Hepatocyte (in vitro differentiated cells): ENCODE data around the gene PPA2. TPM values are rescaled to one million over a fixed set of nuclear protein-coding genes. Genes with fewer than 3 reads are reported as not detected.
A peak's percentile ranks its signal among the peaks of the same experiment; 100 is the strongest.

Source experiments
- DNase-seq: peaks from one replicate; pipeline ENCODE4 v3.0.0-alpha.2; 2016; ENCODE audit warnings: low spot score
- H2AFZ ChIP-seq: fragments of 200-600 bp; sonication (generic); 2 replicates; pipeline ENCODE4 v1.6.0; 2016; ENCODE audit warnings: antibody characterized with exemption, mild to moderate bottlenecking
- H3K27ac ChIP-seq: fragments of 200-600 bp; sonication (generic); 2 replicates; pipeline ENCODE4 v1.5.1; 2016; ENCODE audit warnings: mild to moderate bottlenecking
- H3K27me3 ChIP-seq: fragments of 200-600 bp; sonication (generic); 2 replicates; pipeline ENCODE4 v1.6.1; 2016
- H3K36me3 ChIP-seq: fragments of 200-600 bp; sonication (generic); replicated peaks from 2 replicates; pipeline ENCODE4 v1.5.1; 2016; ENCODE audit warnings: low read depth; ENCODE audit not compliant: insufficient read depth
- H3K4me1 ChIP-seq: fragments of 200-600 bp; sonication (generic); 2 replicates; pipeline ENCODE4 v1.5.1; 2016; ENCODE audit warnings: mild to moderate bottlenecking, moderate library complexity; ENCODE audit not compliant: insufficient read depth
- H3K4me2 ChIP-seq: fragments of 200-600 bp; sonication (generic); 2 replicates; pipeline ENCODE4 v1.6.0; 2016
- H3K4me3 ChIP-seq: fragments of 200-600 bp; sonication (generic); 2 replicates; pipeline ENCODE4 v1.5.1; 2016; ENCODE audit warnings: mild to moderate bottlenecking
- H3K79me2 ChIP-seq: fragments of 200-600 bp; sonication (generic); 2 replicates; pipeline ENCODE4 v1.6.0; 2017; ENCODE audit warnings: mild to moderate bottlenecking
- H3K9me2 ChIP-seq: fragments of 200-600 bp; sonication (generic); replicated peaks from 2 replicates; pipeline ENCODE4 v1.6.0; 2017; ENCODE audit warnings: mild to moderate bottlenecking; ENCODE audit not compliant: insufficient read depth
- H3K9me3 ChIP-seq: fragments of 200-600 bp; sonication (generic); 2 replicates; pipeline ENCODE4 v1.5.1; 2016; ENCODE audit warnings: low read depth, mild to moderate bottlenecking
- H4K20me1 ChIP-seq: fragments of 200-600 bp; sonication (generic); 2 replicates; pipeline ENCODE4 v1.6.0; 2016; ENCODE audit warnings: mild to moderate bottlenecking; ENCODE audit not compliant: insufficient read depth, poor library complexity, severe bottlenecking
- EZH2 ChIP-seq: fragments of 200-600 bp; sonication (generic); IDR thresholded peaks from 2 replicates; pipeline ENCODE4 v1.6.1; 2016; ENCODE audit warnings: antibody characterized with exemption, mild to moderate bottlenecking, borderline replicate concordance
- EZH2phosphoT487 ChIP-seq: fragments of 200-600 bp; sonication (generic); IDR thresholded peaks from one replicate; pipeline ENCODE4 v1.6.1; 2018; ENCODE audit warnings: antibody characterized with exemption, mild to moderate bottlenecking, low read depth, moderate library complexity; ENCODE audit not compliant: unreplicated experiment, severe bottlenecking
- WGBS: methylation state at CpG from one replicate; pipeline ENCODE4 v1.1.6; 2016; ENCODE audit warnings: low lambda C conversion rate; ENCODE audit errors: missing lambda C conversion rate; 5-methylcytosine and 5-hydroxymethylcytosine counted together
- polyA plus RNA-seq: library from polyadenylated mRNA; unstranded; fragments of >200 nt; fragmentation: Nextera tagmentation; extraction: Ambion mirVana; gene quantifications from 2 replicates; pipeline ENCODE4 v1.2.1, GENCODE V29; 2016
- total RNA-seq: library from RNA; depleted of rRNA; stranded (reverse); fragments of >200 nt; gene quantifications from 2 replicates; pipeline ENCODE4 v1.2.3, GENCODE V29; 2014
- TF ChIP-seq, protein P1 (sequence below): fragments of 200-600 bp; sonication (generic); IDR thresholded peaks from 2 replicates; pipeline ENCODE4 v1.5.1; 2016; ENCODE audit warnings: antibody characterized with exemption, mild to moderate bottlenecking; ENCODE audit not compliant: poor library complexity

PPA2 gene
- total and polyA plus RNA-seq, 2 experiments from 2014 or later = 102 to 122 TPM

DNA sequence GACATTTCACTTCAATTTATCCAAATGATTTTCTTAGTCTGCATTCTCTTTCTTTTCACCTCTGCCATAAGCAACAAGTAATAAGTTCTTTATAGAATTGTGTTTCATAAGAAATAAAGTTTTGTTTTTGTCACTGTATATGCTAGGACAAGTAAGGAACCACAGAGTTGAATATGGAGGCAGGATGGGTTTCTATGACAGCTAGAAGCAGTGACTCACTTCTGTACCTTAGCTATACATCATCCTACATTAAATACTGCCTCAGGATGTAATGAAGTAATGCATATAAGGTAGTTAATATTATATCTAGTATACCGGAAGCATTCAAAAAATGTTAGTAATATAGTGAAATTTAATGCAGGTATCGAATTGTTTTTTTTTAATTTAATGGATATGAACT is 128.0 kb downstream of the PPA2 start:
- WGBS = 98% methylated on average over 2 of the region's 2 CpGs
- no peak overlapping the region for H2AFZ ChIP-seq
- H4K20me1 ChIP-seq = no peaks in the 10 kb centered on the region
- H3K79me2 ChIP-seq = no peaks in the 10 kb centered on the region
- H3K9me3 ChIP-seq = no peaks in the 10 kb centered on the region
- no peak overlapping the region for H3K27ac ChIP-seq
- no peaks in the 10 kb centered on the region for H3K4me1 ChIP-seq
- no peak for DNase-seq
- H3K4me3 ChIP-seq = no peak overlapping the region
- H3K4me2 ChIP-seq = no peak overlapping the region
- TF ChIP-seq EZH2 (no peak), EZH2phosphoT487 (no peak)
- TF ChIP-seq, protein P1, sequence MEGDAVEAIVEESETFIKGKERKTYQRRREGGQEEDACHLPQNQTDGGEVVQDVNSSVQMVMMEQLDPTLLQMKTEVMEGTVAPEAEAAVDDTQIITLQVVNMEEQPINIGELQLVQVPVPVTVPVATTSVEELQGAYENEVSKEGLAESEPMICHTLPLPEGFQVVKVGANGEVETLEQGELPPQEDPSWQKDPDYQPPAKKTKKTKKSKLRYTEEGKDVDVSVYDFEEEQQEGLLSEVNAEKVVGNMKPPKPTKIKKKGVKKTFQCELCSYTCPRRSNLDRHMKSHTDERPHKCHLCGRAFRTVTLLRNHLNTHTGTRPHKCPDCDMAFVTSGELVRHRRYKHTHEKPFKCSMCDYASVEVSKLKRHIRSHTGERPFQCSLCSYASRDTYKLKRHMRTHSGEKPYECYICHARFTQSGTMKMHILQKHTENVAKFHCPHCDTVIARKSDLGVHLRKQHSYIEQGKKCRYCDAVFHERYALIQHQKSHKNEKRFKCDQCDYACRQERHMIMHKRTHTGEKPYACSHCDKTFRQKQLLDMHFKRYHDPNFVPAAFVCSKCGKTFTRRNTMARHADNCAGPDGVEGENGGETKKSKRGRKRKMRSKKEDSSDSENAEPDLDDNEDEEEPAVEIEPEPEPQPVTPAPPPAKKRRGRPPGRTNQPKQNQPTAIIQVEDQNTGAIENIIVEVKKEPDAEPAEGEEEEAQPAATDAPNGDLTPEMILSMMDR = no peak
- H3K27me3 ChIP-seq = no peaks in the 10 kb centered on the region
- H3K36me3 ChIP-seq = no peaks in the 10 kb centered on the region
- H3K9me2 ChIP-seq = no peaks in the 10 kb centered on the region

DNA sequence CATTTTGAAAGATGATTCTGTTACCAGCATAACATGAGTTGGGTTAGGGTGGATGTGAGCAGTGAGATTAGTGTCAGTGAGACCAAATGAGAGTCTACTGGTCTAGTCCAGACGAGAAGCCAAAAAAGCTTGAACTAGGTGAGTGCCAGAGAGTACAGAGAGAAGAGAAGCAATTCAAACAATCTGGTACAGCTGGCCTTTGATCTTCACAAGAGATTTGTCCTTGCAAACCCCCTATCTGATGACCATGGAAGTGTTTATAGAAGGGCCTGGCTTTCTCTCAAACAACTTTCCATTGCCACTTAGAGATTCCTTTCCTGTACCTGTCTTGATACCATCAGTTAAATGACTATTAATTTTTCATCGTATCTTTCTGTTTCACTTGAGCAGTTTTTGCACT is 128.5 kb downstream of the PPA2 start:
- H2AFZ ChIP-seq = no peak overlapping the region
- no peaks in the 10 kb centered on the region for H3K79me2 ChIP-seq
- H3K4me3 ChIP-seq = no peak overlapping the region
- no peak overlapping the region for H3K27ac ChIP-seq
- H3K27me3 ChIP-seq = no peaks in the 10 kb centered on the region
- no peaks in the 10 kb centered on the region for H3K4me1 ChIP-seq
- H3K4me2 ChIP-seq = no peak overlapping the region
- H3K36me3 ChIP-seq = no peaks in the 10 kb centered on the region
- no peak for DNase-seq
- TF ChIP-seq, protein P1 = no peak
- no peak for TF ChIP-seq EZH2phosphoT487
- no peak for TF ChIP-seq EZH2
- no peaks in the 10 kb centered on the region for H4K20me1 ChIP-seq
- no peaks in the 10 kb centered on the region for H3K9me3 ChIP-seq
- WGBS = 61% methylated on average over 2 of the region's 2 CpGs
- no peaks in the 10 kb centered on the region for H3K9me2 ChIP-seq

DNA sequence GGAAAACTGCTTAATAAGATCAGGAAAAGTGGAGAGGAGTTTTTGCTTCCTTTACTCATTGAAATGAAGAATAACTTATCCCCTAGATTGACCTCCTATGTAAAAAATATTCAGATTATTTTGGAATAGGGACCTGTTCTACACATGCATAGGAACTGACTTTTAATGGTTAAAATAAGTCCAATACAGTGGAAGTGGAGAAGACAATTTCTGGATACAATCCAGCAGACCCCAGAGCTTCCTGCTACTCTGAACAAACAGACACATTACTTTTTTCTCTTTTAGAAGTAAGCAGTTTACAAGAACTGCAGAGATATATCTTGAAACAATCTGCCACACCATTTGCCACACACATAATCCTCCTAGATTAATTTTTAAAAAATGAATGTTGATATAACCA is 129.7 kb downstream of the PPA2 start:
- Histone ChIP-seq H3K4me1 (no peaks in the 10 kb centered on the region), H3K79me2 (no peaks in the 10 kb centered on the region), H2AFZ (no peak overlapping the region), H3K9me2 (no peaks in the 10 kb centered on the region), H3K27me3 (no peaks in the 10 kb centered on the region), H3K4me3 (no peak overlapping the region), H3K27ac (peak overlapping the region; percentile 20), H3K4me2 (peak overlapping the region; percentile 67), H4K20me1 (no peaks in the 10 kb centered on the region), H3K36me3 (no peaks in the 10 kb centered on the region), H3K9me3 (no peaks in the 10 kb centered on the region)
- DNase-seq = no peak
- TF ChIP-seq EZH2phosphoT487 (no peak), EZH2 (no peak)
- TF ChIP-seq, protein P1 = no peak

DNA sequence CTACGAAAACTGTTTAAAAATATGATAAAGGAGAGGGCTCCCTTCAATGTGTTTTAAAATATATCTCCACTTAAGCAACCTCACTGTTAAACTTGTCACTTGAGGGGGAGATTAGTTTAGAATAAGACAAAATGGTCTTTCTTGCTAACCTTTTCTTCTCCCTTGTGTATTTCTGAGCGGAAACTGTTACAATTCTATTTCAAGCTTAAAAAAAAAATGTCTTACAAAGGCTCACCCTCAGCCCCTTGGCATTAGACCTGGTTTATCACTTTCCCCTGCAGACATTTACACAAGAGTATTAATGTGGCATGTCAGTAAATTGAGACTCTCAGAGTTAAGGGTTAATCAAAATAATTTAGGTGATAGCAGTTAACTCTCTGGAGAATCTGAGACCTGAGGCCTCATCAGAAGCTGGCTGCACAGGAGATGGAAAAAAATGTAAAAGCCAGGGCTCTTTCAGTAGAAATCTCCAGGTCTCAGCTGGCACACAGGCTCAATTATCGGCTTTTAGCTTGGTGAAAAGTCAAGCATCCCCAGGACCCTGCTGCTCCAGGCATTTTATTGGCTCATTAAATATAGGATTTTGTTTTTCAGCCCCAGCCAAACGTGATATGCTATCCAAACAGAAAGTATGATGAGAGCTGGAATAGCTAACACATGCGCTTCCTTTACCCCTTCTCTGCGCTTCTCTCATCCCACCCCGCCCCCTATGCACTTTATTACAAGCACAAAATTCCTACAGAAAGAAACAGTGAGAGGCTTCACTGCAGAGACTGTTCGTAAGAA is 130.5 kb downstream of the PPA2 start:
- H3K27ac ChIP-seq = peak overlapping the region; percentile 20
- TF ChIP-seq EZH2phosphoT487 (no peak), EZH2 (no peak)
- TF ChIP-seq, protein P1 = no peak
- H4K20me1 ChIP-seq = no peaks in the 10 kb centered on the region
- no peaks in the 10 kb centered on the region for H3K36me3 ChIP-seq
- 67% methylated on average over 8 of the region's 8 CpGs for WGBS
- peak; percentile 17 for DNase-seq
- no peaks in the 10 kb centered on the region for H3K27me3 ChIP-seq
- no peaks in the 10 kb centered on the region for H3K79me2 ChIP-seq
- H3K4me2 ChIP-seq = peak overlapping the region; percentile 67
- no peaks in the 10 kb centered on the region for H3K9me2 ChIP-seq
- H3K4me3 ChIP-seq = no peak overlapping the region
- no peaks in the 10 kb centered on the region for H3K9me3 ChIP-seq
- H2AFZ ChIP-seq = no peak overlapping the region
- no peaks in the 10 kb centered on the region for H3K4me1 ChIP-seq
